Mammary epithelial cell (primary cell): ENCODE results near the gene ARHGAP15.

Experiments
- EZH2 ChIP-seq: IDR thresholded peaks from 2 replicates; pipeline ENCODE4 v1.6.1; 2012; ENCODE audit warnings: low read length, inconsistent platforms, borderline replicate concordance
- TF ChIP-seq, protein P1 (sequence below), 2 donors: IDR thresholded peaks in 1 of 2; conservative IDR thresholded peaks in 1 of 2; 2 replicates each; pipeline ENCODE4 v1.5.1; 2011 to 2012; ENCODE audit warnings: inconsistent platforms in 2 of 2, low read length in 2 of 2, mild to moderate bottlenecking in 2 of 2, control low read depth in 1 of 2, low read depth in 1 of 2; ENCODE audit not compliant: insufficient read depth in 1 of 2; ENCODE audit errors: extremely low read depth in 1 of 2

DNA sequence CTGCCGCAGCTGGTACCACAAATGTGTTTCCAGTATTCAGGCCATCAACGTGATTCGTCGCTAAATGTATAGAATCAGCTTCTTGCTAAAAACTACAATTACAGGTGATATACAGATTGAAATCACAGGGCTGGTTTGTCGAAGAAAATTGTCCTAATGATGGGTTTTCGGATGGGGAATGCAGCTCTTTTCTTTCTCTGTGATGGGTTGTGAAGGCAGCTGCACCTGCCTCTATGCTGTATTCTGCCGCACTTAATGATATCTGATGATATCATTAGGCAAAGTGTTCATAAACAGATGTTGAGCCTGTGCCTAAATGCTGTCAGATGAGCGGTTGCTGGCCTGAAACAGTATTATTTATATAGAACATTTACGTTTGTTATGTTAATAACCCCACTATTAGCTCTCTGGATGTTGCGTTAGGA is 218.1 kb downstream of the ARHGAP15 start:
- TF ChIP-seq, protein P1, sequence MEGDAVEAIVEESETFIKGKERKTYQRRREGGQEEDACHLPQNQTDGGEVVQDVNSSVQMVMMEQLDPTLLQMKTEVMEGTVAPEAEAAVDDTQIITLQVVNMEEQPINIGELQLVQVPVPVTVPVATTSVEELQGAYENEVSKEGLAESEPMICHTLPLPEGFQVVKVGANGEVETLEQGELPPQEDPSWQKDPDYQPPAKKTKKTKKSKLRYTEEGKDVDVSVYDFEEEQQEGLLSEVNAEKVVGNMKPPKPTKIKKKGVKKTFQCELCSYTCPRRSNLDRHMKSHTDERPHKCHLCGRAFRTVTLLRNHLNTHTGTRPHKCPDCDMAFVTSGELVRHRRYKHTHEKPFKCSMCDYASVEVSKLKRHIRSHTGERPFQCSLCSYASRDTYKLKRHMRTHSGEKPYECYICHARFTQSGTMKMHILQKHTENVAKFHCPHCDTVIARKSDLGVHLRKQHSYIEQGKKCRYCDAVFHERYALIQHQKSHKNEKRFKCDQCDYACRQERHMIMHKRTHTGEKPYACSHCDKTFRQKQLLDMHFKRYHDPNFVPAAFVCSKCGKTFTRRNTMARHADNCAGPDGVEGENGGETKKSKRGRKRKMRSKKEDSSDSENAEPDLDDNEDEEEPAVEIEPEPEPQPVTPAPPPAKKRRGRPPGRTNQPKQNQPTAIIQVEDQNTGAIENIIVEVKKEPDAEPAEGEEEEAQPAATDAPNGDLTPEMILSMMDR (conservative IDR thresholded peaks at IDR 0.05 in 1 of 2, IDR thresholded peaks at IDR 0.05 in 1 of 2; ENCODE audit: extremely low read depth in 1 of 2, insufficient read depth in 1 of 2, low read depth in 1 of 2, low read length in 2 of 2) = no peak
- TF ChIP-seq EZH2 = no peak
